ENCODE measurements around the gene KCNA5.

- no peak for TF ChIP-seq JUND (IDR thresholded peaks at IDR 0.05; ENCODE audit: borderline replicate concordance, low read depth, low read length)
- no peak for TF ChIP-seq JUND (tag; IDR thresholded peaks at IDR 0.05; ENCODE audit: borderline replicate concordance, low read depth, low read length)
- TF ChIP-seq POLR2AphosphoS2 (IDR thresholded peaks at IDR 0.05; ENCODE audit: low read length) = no peak
- TF ChIP-seq MBD1 (CRISPR knock-in tag; IDR thresholded peaks at IDR 0.05) = no peak
- no peak for TF ChIP-seq POLR2A (conservative IDR thresholded peaks at IDR 0.05)
- TF ChIP-seq STAT6 (CRISPR knock-in tag; IDR thresholded peaks at IDR 0.05) = no peak
- TF ChIP-seq, protein P1, sequence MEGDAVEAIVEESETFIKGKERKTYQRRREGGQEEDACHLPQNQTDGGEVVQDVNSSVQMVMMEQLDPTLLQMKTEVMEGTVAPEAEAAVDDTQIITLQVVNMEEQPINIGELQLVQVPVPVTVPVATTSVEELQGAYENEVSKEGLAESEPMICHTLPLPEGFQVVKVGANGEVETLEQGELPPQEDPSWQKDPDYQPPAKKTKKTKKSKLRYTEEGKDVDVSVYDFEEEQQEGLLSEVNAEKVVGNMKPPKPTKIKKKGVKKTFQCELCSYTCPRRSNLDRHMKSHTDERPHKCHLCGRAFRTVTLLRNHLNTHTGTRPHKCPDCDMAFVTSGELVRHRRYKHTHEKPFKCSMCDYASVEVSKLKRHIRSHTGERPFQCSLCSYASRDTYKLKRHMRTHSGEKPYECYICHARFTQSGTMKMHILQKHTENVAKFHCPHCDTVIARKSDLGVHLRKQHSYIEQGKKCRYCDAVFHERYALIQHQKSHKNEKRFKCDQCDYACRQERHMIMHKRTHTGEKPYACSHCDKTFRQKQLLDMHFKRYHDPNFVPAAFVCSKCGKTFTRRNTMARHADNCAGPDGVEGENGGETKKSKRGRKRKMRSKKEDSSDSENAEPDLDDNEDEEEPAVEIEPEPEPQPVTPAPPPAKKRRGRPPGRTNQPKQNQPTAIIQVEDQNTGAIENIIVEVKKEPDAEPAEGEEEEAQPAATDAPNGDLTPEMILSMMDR (IDR thresholded peaks at IDR 0.05 in 2 of 3, conservative IDR thresholded peaks at IDR 0.05 in 1 of 3; ENCODE audit: insufficient read depth in 2 of 3, low read depth in 1 of 3, low read length in 3 of 3) = no peak
- TF ChIP-seq SMARCA4 (IDR thresholded peaks at IDR 0.05) = no peak
- TF ChIP-seq ZNF41 (CRISPR knock-in tag; conservative IDR thresholded peaks at IDR 0.05) = no peak
- TF ChIP-seq, protein P2, sequence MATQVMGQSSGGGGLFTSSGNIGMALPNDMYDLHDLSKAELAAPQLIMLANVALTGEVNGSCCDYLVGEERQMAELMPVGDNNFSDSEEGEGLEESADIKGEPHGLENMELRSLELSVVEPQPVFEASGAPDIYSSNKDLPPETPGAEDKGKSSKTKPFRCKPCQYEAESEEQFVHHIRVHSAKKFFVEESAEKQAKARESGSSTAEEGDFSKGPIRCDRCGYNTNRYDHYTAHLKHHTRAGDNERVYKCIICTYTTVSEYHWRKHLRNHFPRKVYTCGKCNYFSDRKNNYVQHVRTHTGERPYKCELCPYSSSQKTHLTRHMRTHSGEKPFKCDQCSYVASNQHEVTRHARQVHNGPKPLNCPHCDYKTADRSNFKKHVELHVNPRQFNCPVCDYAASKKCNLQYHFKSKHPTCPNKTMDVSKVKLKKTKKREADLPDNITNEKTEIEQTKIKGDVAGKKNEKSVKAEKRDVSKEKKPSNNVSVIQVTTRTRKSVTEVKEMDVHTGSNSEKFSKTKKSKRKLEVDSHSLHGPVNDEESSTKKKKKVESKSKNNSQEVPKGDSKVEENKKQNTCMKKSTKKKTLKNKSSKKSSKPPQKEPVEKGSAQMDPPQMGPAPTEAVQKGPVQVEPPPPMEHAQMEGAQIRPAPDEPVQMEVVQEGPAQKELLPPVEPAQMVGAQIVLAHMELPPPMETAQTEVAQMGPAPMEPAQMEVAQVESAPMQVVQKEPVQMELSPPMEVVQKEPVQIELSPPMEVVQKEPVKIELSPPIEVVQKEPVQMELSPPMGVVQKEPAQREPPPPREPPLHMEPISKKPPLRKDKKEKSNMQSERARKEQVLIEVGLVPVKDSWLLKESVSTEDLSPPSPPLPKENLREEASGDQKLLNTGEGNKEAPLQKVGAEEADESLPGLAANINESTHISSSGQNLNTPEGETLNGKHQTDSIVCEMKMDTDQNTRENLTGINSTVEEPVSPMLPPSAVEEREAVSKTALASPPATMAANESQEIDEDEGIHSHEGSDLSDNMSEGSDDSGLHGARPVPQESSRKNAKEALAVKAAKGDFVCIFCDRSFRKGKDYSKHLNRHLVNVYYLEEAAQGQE (IDR thresholded peaks at IDR 0.05; ENCODE audit: borderline replicate concordance) = no peak
- TF ChIP-seq, protein P2 (CRISPR knock-in tag; IDR thresholded peaks at IDR 0.05; ENCODE audit: low read depth) = no peak
- no peak for TF ChIP-seq SIRT6 (IDR thresholded peaks at IDR 0.05; ENCODE audit: low read depth, low read length)
- no peak for TF ChIP-seq ZNF23 (CRISPR knock-in tag; IDR thresholded peaks at IDR 0.05)
- no peak for TF ChIP-seq NR4A1 (CRISPR knock-in tag; IDR thresholded peaks at IDR 0.05)
- no peak for TF ChIP-seq NR4A1 (tag; IDR thresholded peaks at IDR 0.05)
- TF ChIP-seq JUN (IDR thresholded peaks at IDR 0.05; ENCODE audit: borderline replicate concordance, low read depth, low read length) = no peak
- no peak for TF ChIP-seq JUN (CRISPR knock-in tag; IDR thresholded peaks at IDR 0.05; ENCODE audit: borderline replicate concordance)
Observed at GRCh38 chr12:5051334-5051733, 7.7 kb downstream of the KCNA5 start.
